ENCODE results near the gene KLLN. TPM values are rescaled to one million over a fixed set of nuclear protein-coding genes. Genes with fewer than 3 reads are reported as not detected.

KLLN gene
- total and polyA plus RNA-seq, 2 donors (not counting 1 experiment from before 2014, with no cell fraction given): 0.45 to 2.2 TPM

DNA sequence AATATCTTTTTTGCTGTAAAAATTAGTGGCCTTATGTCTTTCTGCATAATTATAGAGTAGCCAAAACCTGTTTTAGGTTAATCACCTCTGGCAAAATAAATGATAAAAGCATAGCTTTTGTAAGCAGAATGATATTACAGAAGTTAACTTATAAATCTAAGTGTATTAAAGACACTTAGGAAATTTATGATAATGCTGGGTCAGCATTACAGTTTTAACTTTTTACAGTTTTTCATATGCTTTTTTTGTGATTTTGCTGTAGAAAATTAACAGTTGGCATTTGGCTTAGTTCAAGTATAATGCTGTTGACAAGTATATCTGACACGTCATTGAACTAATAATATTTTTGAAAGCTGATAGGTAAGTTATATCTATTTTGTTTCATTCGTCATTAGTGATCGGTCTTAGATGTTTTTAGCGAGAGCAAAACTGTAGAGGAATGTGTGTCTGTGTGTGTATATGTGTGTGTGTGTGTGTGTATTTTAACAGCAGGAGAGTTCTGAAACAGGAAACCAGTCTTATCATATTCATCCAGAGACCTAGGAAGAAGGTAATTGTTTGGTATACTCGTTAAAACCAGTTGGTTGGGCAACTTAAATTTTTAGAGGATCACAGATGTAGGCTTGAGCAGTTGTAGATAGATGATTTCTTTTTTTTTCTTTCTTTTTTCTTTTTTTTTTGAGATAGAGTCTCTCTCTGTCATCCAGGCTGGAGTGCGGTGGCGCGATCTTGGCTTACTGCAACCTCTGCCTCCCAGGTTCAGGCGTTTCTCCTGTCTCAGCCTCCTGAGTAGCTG, 15.5 kb upstream of the KLLN start:
- peak overlapping the region; percentile 27 for H3K27ac Mint-ChIP-seq
- CTCF ChIA-PET: interaction anchor here (0.8 kb wide), 1 partner anchor 674 kb away, joined by 3 read pairs; no protein-coding TSS in a partner anchor

More for the DNA sequence above, 15.5 kb upstream of the KLLN start:
- TF ChIP-seq, protein P1, sequence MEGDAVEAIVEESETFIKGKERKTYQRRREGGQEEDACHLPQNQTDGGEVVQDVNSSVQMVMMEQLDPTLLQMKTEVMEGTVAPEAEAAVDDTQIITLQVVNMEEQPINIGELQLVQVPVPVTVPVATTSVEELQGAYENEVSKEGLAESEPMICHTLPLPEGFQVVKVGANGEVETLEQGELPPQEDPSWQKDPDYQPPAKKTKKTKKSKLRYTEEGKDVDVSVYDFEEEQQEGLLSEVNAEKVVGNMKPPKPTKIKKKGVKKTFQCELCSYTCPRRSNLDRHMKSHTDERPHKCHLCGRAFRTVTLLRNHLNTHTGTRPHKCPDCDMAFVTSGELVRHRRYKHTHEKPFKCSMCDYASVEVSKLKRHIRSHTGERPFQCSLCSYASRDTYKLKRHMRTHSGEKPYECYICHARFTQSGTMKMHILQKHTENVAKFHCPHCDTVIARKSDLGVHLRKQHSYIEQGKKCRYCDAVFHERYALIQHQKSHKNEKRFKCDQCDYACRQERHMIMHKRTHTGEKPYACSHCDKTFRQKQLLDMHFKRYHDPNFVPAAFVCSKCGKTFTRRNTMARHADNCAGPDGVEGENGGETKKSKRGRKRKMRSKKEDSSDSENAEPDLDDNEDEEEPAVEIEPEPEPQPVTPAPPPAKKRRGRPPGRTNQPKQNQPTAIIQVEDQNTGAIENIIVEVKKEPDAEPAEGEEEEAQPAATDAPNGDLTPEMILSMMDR (IDR thresholded peaks at IDR 0.05): no peak
- TF ChIP-seq EZH2 (IDR thresholded peaks at IDR 0.05; ENCODE audit: borderline replicate concordance, insufficient read depth, low read depth, low read length, poor library complexity, severe bottlenecking): no peak
- intact Hi-C loops (cut with micrococcal nuclease): no loop called here
- Mint-ChIP-seq H3K9me3 (ENCODE audit: insufficient read depth) (no peaks in the 10 kb centered on the region), H3K27me3 (no peaks in the 10 kb centered on the region), H3K4me3 (no peak overlapping the region), H3K4me1 (peaks cover 42% of the 10 kb centered on the region)
- peaks cover 0 to 15% of the 10 kb centered on the region in 2 experiments for H3K36me3 ChIP-seq (replicated peaks in 1 of 2; ENCODE audit: control extremely low read depth in 1 of 2, control insufficient read depth in 1 of 2, extremely low read depth in 1 of 2, insufficient read depth in 2 of 2, low read length in 1 of 2)
- no peaks in the 10 kb centered on the region for H3K9me3 ChIP-seq (ENCODE audit: control extremely low read depth in 1 of 3, control insufficient read depth in 2 of 3, insufficient read depth in 1 of 3, low read length in 2 of 3)
- peaks cover 96% of the 10 kb centered on the region for H3K79me2 ChIP-seq (ENCODE audit: control insufficient read depth, insufficient read depth, low read length)
- peaks cover 4 to 18% of the 10 kb centered on the region in 2 donors for H3K4me1 ChIP-seq (ENCODE audit: control insufficient read depth in 2 of 2, insufficient read depth in 2 of 2, low read length in 2 of 2)
- H3K4me3 ChIP-seq (ENCODE audit: control extremely low read depth in 1 of 5, extremely low read depth in 1 of 5, insufficient read depth in 1 of 5, low read depth in 2 of 5, low read length in 4 of 5): no peak overlapping the region
- ATAC-seq (ENCODE audit: low read depth): no peak
- DNase-seq: no peak
- WGBS (ENCODE audit: insufficient coverage): 96% methylated on average over 3 of the region's 9 CpGs
- H4K20me1 ChIP-seq (ENCODE audit: control insufficient read depth, insufficient read depth, low read length, poor library complexity, severe bottlenecking): peaks cover 19% of the 10 kb centered on the region
- no peak overlapping the region for H3K9ac ChIP-seq (ENCODE audit: low read length)
- POLR2A ChIA-PET: no interaction called here
- H3K27me3 ChIP-seq (replicated peaks in 1 of 4; ENCODE audit: control extremely low read depth in 1 of 4, control insufficient read depth in 3 of 4, insufficient read depth in 4 of 4, low read length in 3 of 4): no peaks in the 10 kb centered on the region
- no peak overlapping the region for H2AFZ ChIP-seq (ENCODE audit: insufficient read depth, low read depth, low read length, poor library complexity, severe bottlenecking)
- H3K27ac ChIP-seq (ENCODE audit: low read length in 2 of 2): peak overlapping the region in 1 of 2 donors; percentile 39
- no peak overlapping the region for H3K4me2 ChIP-seq (replicated peaks; ENCODE audit: low read depth, low read length, poor library complexity, severe bottlenecking)

Data from B cell (primary cell).